Measurements from ENCODE around the gene TRIM52. TPM values are rescaled to one million over a fixed set of nuclear protein-coding genes. Genes with fewer than 3 reads are reported as not detected.

Gene TRIM52
- total RNA-seq, 2 donors from 2014 or later = 9.8 to 10.1 TPM

DNA sequence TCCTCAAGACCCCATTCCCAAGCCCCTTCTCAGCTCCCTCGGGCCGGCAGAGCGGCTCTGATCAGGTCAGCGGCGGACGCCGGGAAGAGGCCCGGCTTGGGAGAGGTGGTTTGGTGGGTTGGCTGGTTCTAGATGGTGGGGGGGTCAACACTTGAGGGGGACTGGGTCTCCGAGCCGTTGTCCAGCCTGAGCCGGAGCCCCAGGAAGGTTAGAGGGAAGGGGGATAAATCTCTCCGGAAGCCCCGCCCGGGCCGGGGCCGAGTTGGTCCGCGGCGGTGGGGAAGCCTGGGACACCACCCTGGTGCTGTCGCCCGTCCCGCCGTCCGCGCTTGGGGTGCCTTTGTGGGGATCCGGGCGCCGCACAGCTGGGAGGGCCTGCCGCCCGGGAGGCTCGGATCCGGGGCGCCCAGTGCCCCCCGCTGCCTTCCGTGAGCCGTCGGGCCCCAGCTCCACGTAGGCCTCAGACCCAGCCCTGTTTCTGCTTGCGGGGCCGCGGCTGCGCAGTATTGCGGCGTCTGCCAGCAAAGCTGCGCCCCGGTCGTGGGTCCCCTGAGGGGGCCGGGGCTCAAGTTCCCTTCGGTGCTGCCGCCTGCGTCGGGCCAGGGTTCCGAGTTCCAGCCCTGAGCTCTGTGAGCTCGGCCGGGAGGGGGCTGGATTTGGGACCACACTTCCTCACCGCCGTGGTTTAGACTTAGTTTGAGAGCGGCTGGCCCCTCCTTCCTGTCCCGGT lies 542 bp upstream of the TRIM52 start:
- ATAC-seq = peak; percentile 78 to 82
- intact Hi-C loops (cut with DNase I) = loop anchor here in 1 of 2 donors (5.0 kb wide), 1 partner anchor 74 kb away; no protein-coding TSS in a partner anchor

DNA sequence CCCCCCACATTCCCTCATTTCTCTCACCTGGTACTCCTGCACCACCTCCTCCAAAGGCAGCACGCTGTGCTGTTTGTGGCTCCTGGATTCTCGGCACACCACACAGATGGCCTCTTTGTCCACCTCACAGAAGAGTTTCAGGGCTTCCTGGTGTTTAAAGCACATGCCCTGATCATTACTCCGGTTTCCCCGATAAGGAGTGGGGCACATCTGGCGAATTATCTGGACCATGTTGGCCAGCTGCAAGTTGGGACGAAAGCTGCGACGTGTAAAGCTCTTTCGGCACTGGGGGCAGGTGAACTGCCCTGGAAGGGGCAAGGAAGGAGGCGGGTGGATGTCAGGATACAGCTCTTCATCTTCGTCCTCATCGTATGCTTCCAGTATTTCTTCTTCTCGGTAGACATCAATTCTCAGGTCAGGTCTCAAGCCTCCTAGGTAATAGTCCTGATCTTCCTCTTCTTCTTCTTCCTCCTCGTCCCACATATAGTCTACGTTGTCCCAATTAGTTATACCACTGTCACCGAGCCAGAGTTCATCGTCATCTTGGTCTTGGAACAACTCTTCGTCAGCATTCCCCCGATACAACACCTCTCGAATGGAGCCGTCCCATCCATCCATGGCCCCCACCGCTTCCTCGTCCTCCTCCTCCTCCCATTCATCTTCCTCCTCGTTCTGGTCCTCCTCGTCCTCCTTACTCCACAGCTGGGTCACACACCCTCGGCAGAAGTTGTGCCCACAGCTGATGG lies 796 bp downstream of the TRIM52 start:
- DNase-seq = no peak
- intact Hi-C loops (cut with DNase I) = loop anchor here in 1 of 2 donors (5.0 kb wide), 1 partner anchor 73 kb away; no protein-coding TSS in a partner anchor
- no peak for ATAC-seq

More for the DNA sequence above, 542 bp upstream of the TRIM52 start:
- peak; percentile 83 for DNase-seq

DNA sequence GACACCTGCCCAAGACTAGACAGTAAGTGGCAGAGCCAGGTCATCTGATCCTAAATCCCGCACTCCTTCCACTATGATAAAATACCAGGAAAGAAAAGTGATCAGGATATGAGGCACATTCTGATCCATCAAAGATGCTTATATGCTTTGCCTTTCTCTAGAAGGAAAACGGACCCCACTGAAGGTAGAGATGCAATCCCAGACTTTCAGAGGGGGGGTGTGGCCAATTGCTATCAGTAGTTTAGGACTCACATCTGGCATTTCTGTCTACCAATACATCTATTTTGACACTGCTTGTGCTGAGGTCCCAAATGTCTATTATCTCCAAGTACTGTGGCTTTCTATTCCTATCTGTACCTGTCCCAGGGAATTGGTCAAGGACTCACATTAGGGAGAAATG lies 1.7 kb downstream of the TRIM52 start:
- no peak for DNase-seq
- intact Hi-C loops (cut with DNase I) = no loop called here
- no peak for ATAC-seq

DNA sequence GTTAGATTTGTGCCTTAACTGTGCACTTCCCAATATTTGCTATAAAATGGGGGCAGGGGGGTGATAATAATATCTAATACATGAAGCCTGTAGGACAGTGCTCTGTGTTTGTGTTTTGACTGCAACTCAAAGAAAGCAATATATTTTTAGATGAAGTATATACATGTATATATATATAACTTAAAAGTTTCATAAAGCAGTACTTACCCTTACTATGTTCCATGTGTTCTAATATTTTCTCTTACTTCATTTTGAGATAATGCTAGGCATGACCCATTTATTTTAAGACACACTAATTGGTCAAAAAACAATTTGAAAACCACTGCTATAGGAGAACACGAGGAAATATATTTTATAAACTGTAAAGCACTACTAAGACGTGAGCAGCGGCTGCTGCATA lies 2.4 kb downstream of the TRIM52 start:
- DNase-seq (no peak), ATAC-seq (no peak)
- intact Hi-C loops (cut with DNase I) = no loop called here

DNA sequence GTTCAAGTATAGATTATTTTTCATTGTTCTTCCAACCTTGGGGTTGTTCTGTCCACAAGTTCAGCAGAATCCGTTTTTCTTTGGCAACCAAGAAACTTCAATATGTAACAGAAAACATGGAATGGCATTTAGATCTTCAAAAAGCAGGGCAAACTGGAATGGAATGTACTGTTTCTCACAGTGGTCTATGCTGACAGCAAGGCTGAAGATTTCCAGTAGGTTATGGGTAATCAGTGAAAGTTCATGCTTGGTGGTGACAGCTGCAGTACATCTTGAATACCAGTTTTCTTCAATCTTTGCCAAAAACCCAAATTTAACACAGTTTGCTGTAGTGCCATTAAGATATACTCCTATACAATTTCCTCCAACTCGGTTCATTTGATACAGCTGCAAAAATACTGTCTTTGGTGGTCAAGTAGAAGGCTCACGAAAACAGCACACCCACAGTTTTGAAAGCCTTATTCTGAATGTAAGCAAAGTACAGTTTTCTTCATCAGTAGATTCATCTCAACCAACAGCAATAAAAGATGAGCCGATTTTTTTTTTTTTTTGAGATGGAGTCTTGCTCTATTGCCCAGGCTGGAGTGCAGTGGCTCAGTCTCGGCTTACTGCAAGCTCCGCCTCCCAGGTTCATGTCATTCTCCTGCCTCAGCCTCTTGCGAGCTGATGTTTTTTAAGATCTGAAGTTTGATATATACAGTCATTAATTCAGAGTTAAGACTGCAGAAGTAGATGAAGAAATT lies 4.9 kb downstream of the TRIM52 start:
- intact Hi-C loops (cut with DNase I) = no loop called here
- DNase-seq = no peak

DNA sequence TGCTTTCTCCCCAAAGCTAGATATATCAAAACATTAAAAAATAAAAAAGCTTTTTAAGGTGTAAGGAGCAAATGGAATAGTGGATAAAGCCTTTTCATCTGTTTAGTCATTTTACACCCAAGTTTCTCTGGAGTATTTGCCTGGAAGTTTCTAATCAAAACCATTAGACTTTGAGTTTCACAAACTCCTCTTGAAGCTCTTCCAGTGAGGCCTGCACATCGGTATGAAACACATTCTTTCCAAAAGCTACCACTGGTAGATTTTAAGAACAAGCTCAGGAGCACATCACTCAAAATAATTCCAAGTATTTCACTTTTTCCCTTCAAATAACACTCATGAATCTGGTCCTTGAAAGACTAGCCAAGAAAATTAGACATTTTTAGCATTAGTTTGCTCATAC lies 5.7 kb downstream of the TRIM52 start:
- DNase-seq (no peak), ATAC-seq (no peak)
- intact Hi-C loops (cut with DNase I) = no loop called here

More for the DNA sequence above, 4.9 kb downstream of the TRIM52 start:
- no peak for ATAC-seq

DNA sequence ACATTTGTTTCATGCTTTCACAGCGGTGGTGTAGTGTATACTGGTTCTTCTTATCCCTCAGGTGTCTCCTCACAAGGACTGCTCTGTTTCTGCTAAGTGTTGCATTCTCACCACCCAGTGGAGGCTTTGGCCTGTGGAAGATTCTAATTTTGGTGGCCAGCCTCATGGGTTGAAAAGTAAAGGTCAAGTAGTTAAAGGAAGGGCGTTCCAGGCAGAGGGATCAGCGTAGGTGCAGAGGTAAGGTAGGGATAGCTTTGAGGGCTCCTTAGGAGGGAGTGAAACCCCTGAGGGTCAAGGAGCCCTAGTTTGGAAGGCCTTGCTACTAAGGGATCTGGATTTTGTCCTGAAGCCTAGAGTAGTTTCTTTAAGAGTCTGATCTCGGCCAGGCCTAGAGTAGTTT lies 12.7 kb downstream of the TRIM52 start:
- DNase-seq (no peak), ATAC-seq (no peak)
- intact Hi-C loops (cut with DNase I) = no loop called here

DNA sequence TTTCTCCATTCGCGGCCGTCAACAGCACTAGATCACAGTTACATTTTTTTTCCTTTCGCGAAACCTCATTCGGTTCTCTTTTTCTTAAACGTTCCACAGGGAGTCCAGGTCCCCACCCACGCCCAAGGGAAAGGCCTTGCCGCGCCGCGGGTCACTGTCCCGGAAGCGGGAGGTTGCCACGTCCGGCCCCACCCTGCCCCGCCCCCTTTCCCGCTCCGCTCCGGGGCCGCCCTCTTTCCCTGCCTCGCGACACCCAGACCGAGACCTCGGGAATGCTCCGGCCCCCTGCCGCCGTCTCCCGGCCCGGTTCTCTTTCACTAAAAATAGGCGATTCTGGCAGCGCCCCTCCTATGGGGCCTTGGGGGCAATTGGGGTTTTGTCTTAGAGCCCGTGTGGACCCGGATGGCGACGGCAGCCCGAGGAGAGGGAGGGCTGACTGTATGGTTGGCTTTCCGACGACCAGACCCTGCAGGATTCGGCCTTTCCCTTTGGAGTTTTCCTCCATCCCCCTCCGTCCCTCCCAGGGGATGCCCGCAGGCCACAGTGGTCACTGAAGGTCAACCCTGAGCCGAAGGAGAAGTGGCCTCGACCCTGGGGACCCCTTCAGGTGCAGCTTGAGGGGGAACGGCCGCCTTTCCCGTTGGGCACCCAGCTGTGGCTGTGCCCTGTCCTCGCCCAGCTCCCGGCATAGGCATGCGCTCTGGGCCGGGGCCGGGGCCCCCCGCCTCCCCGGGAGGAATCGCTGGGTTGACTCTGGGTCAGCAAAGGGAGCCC lies 14.5 kb downstream of the TRIM52 start:
- ATAC-seq = peak; percentile 85 to 87
- peak; percentile 94 for DNase-seq
- intact Hi-C loops (cut with DNase I) = no loop called here

DNA sequence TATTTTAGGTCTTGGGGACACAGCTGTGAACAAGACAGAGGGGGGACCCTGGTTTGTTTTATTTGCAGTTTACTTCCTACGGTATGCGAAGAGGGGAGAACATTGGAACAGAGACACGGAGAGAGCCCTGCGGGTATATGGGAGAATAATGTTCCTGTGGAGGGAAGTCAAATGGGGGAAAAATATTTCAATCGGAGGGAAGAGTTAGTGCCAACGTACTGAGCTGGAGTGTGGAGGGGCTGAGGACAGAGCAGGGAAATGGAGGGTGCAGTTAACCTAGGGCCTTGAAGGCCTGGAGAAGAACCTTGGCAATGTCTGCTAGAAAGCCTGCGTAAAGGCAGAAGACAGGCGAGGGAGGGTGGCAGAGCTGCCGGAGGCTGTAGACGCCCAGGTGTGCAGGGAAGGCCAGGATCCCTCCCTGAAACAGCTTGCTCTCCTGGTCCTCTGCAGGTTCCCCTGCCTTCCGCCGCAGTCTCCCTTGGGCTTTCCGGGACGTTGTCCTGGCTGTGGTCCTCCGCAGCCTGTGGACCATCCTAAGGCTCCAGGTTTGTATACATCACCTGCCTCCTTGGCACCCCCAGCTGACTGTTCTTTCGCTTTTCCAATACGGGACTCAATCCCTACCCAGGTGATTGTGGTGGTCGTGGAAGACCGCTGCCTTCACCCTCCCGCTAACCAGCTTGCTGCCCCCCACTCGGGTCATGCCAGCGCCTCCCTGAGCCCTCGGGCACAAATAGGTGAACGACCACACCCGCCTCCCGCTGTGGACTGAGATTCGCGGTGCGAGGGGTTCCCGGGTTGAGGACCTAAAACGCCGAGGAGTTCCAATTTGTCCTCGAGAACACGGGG lies 15.3 kb downstream of the TRIM52 start:
- no peak for ATAC-seq
- intact Hi-C loops (cut with DNase I) = loop anchor here in 1 of 2 donors (2.0 kb wide), 1 partner anchor 23 kb away; the partner anchor contains the start of gene TRIM41
- no peak for DNase-seq

DNA sequence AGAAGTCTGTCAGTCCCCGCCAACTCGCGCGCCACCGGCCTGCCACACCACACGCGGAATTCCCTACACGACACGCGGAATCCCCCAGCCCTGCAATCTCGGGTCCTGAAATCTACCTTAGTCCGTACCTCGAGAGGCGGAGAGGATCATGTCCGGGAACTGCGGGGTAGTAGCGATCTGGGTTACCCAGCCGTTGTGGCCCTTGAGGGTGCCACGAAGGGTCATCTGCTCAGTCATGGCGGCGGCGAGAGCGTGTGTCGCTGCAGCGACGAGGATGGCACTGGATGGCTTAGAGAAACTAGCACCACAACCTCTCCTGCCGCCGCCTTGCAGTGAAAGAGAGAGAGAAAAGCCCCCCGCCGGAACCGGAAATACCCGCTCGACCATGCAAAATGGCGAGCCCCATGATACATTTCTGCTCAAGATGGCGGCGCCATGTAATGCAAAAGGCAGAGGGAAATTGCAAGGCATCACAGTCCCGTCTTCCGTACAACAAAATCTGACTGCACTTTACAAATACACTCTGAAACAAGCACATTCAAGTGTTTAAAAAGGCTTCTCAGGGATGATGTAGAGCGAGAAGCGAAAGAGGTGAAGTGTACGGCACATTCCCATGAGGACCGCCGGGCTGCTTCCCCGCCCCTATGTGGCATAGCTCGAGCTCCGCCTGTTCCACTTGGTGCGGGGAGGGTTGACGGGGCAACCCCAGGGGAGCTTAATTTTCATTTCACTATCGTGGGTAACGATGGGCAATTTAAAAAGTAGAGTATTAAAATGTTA lies 17.2 kb downstream of the TRIM52 start, which contains the start of gene RACK1:
RACK1 (minus strand) TSS at position 343 of the 780 bp plus-strand sequence; CDS start at position 237, 106 bp downstream.
- ATAC-seq (peak; percentile 66 to 68), DNase-seq (peak; percentile 92)
- intact Hi-C loops (cut with DNase I) = loop anchor here in 1 of 2 donors (2.0 kb wide), 1 partner anchor 21 kb away; the partner anchor contains the start of gene TRIM41

DNA sequence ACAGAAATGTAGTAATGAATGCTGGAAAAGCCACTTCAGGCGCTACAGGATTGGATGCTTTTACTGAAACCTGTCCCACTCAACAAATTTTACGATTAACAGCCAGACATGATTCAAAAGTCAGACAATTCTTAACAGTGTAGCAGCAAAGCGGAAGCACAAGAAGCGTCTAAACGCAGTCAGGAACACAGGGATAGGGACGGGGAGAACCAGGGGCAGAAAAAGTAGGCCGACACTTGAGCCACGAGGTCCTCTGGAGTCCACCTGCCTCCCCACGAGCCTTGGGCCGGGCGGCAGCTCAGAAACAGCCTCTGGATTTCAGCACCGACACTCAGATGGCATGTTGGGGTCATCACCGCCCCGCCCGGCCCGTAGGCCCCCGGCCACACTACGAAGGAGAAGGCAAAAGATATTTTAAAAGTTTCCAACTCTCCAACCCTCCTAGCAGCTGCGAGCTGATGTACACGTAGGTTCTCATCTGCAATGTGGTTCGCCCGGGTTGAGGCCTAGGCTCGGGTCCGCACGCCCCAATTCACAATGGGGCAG lies 17.9 kb downstream of the TRIM52 start:
- intact Hi-C loops (cut with DNase I) = no loop called here
- ATAC-seq (peak; percentile 0 to 3), DNase-seq (no peak)

DNA sequence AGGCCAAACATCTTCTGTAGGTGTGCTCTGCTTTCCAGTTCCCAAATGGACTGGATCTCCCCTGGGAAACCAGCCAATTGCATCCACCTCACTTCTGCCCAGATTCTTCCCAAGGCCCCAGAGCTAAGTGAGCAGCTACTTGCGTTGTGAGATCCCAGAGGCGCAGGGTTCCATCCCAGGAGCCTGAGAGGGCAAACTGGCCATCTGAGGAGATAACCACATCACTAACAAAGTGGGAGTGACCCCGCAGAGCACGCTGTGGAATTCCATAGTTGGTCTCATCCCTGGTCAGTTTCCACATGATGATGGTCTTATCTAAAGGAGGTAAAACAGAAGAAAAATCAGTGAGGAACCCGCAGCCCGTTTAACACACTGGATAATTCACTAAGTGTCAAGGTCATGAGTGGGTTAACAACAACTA lies 18.9 kb downstream of the TRIM52 start:
- DNase-seq (no peak), ATAC-seq (no peak)
- intact Hi-C loops (cut with DNase I) = no loop called here

DNA sequence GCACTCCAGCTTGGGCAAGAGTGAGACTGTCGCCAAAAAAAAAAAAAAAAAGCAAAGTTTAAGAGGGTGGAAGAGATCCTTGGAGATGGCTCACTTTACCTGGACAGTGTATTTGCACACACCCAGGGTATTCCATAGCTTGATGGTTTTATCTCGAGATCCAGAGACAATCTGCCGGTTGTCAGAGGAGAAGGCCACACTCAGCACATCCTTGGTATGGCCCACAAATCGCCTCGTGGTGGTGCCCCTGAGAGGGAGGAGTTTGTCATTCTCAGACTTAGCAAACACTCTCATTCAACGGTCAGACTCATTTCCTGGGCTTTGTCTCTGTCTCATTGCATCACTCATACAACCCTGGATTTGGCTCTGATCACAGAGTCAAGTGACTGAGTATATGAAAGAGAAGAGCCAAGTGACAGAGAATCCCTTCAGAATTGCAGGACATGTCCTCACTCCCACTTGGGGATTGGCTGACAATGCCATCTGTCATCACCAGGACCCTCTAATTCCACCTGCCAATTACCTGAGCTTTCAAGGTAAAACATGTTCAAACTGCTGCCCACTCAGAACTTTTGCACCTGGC lies 19.5 kb downstream of the TRIM52 start:
- no peak for DNase-seq
- no peak for ATAC-seq
- intact Hi-C loops (cut with DNase I) = no loop called here

DNA sequence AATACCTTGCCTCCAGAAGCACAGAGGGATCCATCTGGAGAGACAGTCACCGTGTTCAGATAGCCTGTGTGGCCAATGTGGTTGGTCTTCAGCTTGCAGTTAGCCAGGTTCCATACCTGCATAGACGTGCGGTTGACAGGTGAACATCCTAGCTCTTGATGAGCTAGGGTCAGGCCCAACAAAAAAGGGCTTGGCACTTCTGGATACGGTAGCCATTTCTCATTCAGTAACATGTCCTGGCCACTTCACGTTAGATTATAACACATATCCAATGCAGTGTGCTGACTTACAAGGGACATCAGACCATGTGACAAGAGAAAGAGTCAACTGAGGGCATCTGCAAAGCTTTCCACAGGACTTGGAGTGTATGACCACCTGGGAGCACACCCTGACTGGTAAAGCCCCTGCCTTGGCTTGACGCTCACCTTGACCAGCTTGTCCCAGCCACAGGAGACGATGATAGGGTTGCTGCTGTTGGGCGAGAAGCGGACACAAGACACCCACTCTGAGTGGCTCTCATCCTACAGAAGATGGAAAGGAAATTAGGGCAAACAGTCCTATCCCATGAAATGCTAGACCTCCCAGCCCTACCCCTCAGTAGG lies 21.8 kb downstream of the TRIM52 start:
- ATAC-seq (no peak), DNase-seq (no peak)
- intact Hi-C loops (cut with DNase I) = no loop called here

DNA sequence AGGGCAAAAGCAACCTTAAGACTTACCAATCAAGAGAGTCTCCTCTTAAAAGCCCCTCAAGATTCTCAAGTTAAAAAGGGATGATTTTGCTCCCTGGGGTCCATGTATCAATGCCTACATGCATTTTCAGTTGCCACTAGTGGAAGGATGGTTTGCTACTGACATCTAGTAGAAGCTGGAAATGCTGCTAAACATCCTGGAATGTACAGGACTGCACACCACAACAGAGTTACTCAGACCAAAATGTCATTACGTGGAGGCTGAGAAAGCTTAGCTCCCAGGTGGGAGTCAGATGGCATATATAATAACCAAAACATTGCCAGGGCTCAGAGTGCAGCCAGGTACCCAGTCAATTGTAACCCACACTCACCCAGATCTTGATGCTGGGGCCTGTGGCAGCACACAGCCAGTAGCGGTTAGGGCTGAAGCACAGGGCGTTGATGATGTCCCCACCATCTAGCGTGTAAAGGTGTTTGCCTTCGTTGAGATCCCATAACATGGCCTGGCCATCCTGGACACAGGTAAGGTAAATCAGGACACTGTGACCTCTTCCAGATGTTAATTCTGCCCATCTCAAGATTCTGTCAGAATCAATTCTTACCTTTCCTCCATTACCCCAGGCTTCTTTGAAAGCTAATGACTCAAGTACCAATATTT lies 23.1 kb downstream of the TRIM52 start:
- intact Hi-C loops (cut with DNase I) = no loop called here
- ATAC-seq = no peak
- DNase-seq = no peak

All from left cardiac atrium (tissue), 4 donors.